ENCODE measurements around the gene SGCE. TPM values are rescaled to one million over a fixed set of nuclear protein-coding genes. Genes with fewer than 3 reads are reported as not detected.

SGCE gene
- total RNA-seq, 1 experiment from 2014 or later = 49.2 TPM

GRCh38 chr7:94642838-94643653, 12.9 kb downstream of the SGCE start:
- H3K27me3 ChIP-seq (replicated peaks; ENCODE audit: insufficient read depth, low read depth, low read length, poor library complexity) = no peaks in the 10 kb centered on the region
- no TSS peak for BruUV-seq (replicated peaks)
- H3K27ac ChIP-seq (ENCODE audit: low read depth, low read length, poor library complexity, severe bottlenecking) = no peak overlapping the region
- CTCF ChIA-PET = no interaction called here
- intact Hi-C loops (cut with micrococcal nuclease; ENCODE audit: unreplicated experiment) = no loop called here
- no peaks in the 10 kb centered on the region for H3K36me3 ChIP-seq (ENCODE audit: insufficient read depth, low read length, poor library complexity, severe bottlenecking)
- H3K9me3 ChIP-seq (ENCODE audit: low read depth, low read length, poor library complexity, severe bottlenecking) = no peaks in the 10 kb centered on the region
- POLR2A ChIA-PET (ENCODE audit: low non-redundant PET) = no interaction called here
- no peak for DNase-seq (ENCODE audit: low spot score)
- peaks cover 10% of the 10 kb centered on the region for H3K4me1 ChIP-seq (ENCODE audit: insufficient read depth, low read length, poor library complexity, severe bottlenecking)
- TF ChIP-seq EZH2 (IDR thresholded peaks at IDR 0.05; ENCODE audit: borderline replicate concordance, low read depth, low read length, poor library complexity, severe bottlenecking) (no peak), CTCF (conservative IDR thresholded peaks at IDR 0.05; ENCODE audit: low read depth, low read length) (no peak)
- no peak overlapping the region for H3K4me3 ChIP-seq (ENCODE audit: low read depth, low read length, poor library complexity, severe bottlenecking)

- Histone ChIP-seq H3K9me3 (ENCODE audit: low read depth, low read length, poor library complexity, severe bottlenecking) (no peaks in the 10 kb centered on the region), H3K27ac (ENCODE audit: low read depth, low read length, poor library complexity, severe bottlenecking) (no peak overlapping the region), H3K4me1 (ENCODE audit: insufficient read depth, low read length, poor library complexity, severe bottlenecking) (peaks cover 10% of the 10 kb centered on the region), H3K4me3 (ENCODE audit: low read depth, low read length, poor library complexity, severe bottlenecking) (no peak overlapping the region), H3K36me3 (ENCODE audit: insufficient read depth, low read length, poor library complexity, severe bottlenecking) (no peaks in the 10 kb centered on the region), H3K27me3 (replicated peaks; ENCODE audit: insufficient read depth, low read depth, low read length, poor library complexity) (no peaks in the 10 kb centered on the region)
- POLR2A ChIA-PET (ENCODE audit: low non-redundant PET) = no interaction called here
- DNase-seq (ENCODE audit: low spot score) = no peak
- no TSS peak for BruUV-seq (replicated peaks)
- TF ChIP-seq CTCF (conservative IDR thresholded peaks at IDR 0.05; ENCODE audit: low read depth, low read length) = no peak
- no peak for TF ChIP-seq EZH2 (IDR thresholded peaks at IDR 0.05; ENCODE audit: borderline replicate concordance, low read depth, low read length, poor library complexity, severe bottlenecking)
- intact Hi-C loops (cut with micrococcal nuclease; ENCODE audit: unreplicated experiment) = no loop called here
- CTCF ChIA-PET = no interaction called here
Observed at GRCh38 chr7:94639384-94639783, 16.5 kb downstream of the SGCE start.

- Histone ChIP-seq H3K4me3 (ENCODE audit: low read depth, low read length, poor library complexity, severe bottlenecking) (no peak overlapping the region), H3K27me3 (replicated peaks; ENCODE audit: insufficient read depth, low read depth, low read length, poor library complexity) (no peaks in the 10 kb centered on the region), H3K9me3 (ENCODE audit: low read depth, low read length, poor library complexity, severe bottlenecking) (no peaks in the 10 kb centered on the region), H3K27ac (ENCODE audit: low read depth, low read length, poor library complexity, severe bottlenecking) (no peak overlapping the region), H3K4me1 (ENCODE audit: insufficient read depth, low read length, poor library complexity, severe bottlenecking) (peaks cover 5% of the 10 kb centered on the region), H3K36me3 (ENCODE audit: insufficient read depth, low read length, poor library complexity, severe bottlenecking) (no peaks in the 10 kb centered on the region)
- no peak for DNase-seq (ENCODE audit: low spot score)
- no TSS peak for BruUV-seq (replicated peaks)
- TF ChIP-seq CTCF (conservative IDR thresholded peaks at IDR 0.05; ENCODE audit: low read depth, low read length) (no peak), EZH2 (IDR thresholded peaks at IDR 0.05; ENCODE audit: borderline replicate concordance, low read depth, low read length, poor library complexity, severe bottlenecking) (no peak)
- intact Hi-C loops (cut with micrococcal nuclease; ENCODE audit: unreplicated experiment) = no loop called here
- POLR2A ChIA-PET (ENCODE audit: low non-redundant PET) = no interaction called here
- CTCF ChIA-PET = no interaction called here
Observed at GRCh38 chr7:94635687-94636086, 20.2 kb downstream of the SGCE start.

Data from A673 (cell line).